ENCODE measurements around the gene EPS8L1.

- TF ChIP-seq CTCF (IDR thresholded peaks at IDR 0.05) (no peak), POLR2AphosphoS5 (IDR thresholded peaks at IDR 0.05) (no peak), POLR2A (IDR thresholded peaks at IDR 0.05) (no peak), EP300 (IDR thresholded peaks at IDR 0.05) (no peak)
Measured at GRCh38 chr19:55094456-55095259, 19.0 kb downstream of the EPS8L1 start.
